Uterus (tissue), 2 donors: ENCODE data around the gene EHMT1.

Experiments
- POLR2A ChIP-seq, 2 donors: fragments of 450-650 bp; IDR thresholded peaks; one replicate each; pipeline ENCODE4 v1.6.1; 2016; ENCODE audit warnings: antibody characterized with exemption in 2 of 2, mild to moderate bottlenecking in 1 of 2, moderate library complexity in 1 of 2
- TF ChIP-seq, protein P1 (sequence below), 4 experiments: fragments of 200-600 bp in 2 of 4; fragments of 450-650 bp in 2 of 4; sonication (generic) in 2 of 4; IDR thresholded peaks; one replicate each; pipeline ENCODE4 v1.5.1; 2016 to 2019; ENCODE audit warnings: antibody characterized with exemption in 4 of 4, mild to moderate bottlenecking in 2 of 4, moderate library complexity in 1 of 4

DNA sequence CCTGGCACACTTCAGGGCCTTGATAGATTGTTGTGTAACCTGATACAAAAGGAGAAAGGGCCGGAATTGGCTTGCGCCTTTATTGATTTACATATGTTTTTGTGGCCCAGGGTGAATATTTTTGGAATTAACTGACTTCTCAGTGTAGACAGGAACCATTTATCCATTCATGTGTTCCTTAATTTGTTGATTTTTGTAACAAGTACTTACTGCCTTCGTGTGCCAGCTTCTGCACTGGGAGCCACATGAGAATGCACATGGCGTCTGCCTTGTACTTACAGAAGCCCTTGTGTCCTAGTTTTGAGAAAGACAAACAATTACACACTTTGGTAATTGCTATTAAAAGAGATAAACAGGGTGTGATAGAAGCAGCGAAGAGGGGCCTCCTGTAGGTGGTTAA lies 26.4 kb downstream of the EHMT1 start:
- TF ChIP-seq POLR2A (IDR thresholded peaks at IDR 0.05): no peak
- TF ChIP-seq, protein P1, sequence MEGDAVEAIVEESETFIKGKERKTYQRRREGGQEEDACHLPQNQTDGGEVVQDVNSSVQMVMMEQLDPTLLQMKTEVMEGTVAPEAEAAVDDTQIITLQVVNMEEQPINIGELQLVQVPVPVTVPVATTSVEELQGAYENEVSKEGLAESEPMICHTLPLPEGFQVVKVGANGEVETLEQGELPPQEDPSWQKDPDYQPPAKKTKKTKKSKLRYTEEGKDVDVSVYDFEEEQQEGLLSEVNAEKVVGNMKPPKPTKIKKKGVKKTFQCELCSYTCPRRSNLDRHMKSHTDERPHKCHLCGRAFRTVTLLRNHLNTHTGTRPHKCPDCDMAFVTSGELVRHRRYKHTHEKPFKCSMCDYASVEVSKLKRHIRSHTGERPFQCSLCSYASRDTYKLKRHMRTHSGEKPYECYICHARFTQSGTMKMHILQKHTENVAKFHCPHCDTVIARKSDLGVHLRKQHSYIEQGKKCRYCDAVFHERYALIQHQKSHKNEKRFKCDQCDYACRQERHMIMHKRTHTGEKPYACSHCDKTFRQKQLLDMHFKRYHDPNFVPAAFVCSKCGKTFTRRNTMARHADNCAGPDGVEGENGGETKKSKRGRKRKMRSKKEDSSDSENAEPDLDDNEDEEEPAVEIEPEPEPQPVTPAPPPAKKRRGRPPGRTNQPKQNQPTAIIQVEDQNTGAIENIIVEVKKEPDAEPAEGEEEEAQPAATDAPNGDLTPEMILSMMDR (IDR thresholded peaks at IDR 0.05): no peak
